HAP-1 (cell line): ENCODE measurements around the gene SYNE4.
"Not testable (repeated sequence)": the region's sequence is repeated elsewhere in the genome, so short reads cannot be mapped to it uniquely, and the experiment has no call there.

Experiments used
- DNase-seq, 2 experiments: peaks; one replicate each; pipeline ENCODE4 v3.0.0-alpha.2; 2016 to 2020; ENCODE audit warnings: low spot score in 2 of 2
- H3K27me3 ChIP-seq: fragments of 250-450 bp; sonication (Bioruptor Pico); 2 replicates; pipeline ENCODE4 v1.5.1; 2020; ENCODE audit warnings: low read depth, mild to moderate bottlenecking, moderate library complexity
- H3K36me3 ChIP-seq: fragments of 250-450 bp; sonication (Bioruptor Pico); replicated peaks from 2 replicates; pipeline ENCODE4 v1.5.1; 2020; ENCODE audit warnings: mild to moderate bottlenecking
- H3K4me1 ChIP-seq: fragments of 250-450 bp; sonication (Bioruptor Pico); 2 replicates; pipeline ENCODE4 v1.5.1; 2020; ENCODE audit warnings: mild to moderate bottlenecking
- H3K4me3 ChIP-seq: fragments of 250-450 bp; sonication (Bioruptor Pico); 2 replicates; pipeline ENCODE4 v1.5.1; 2020; ENCODE audit warnings: mild to moderate bottlenecking, moderate library complexity
- H3K9me3 ChIP-seq: fragments of 250-450 bp; sonication (Bioruptor Pico); 2 replicates; pipeline ENCODE4 v1.5.1; 2020; ENCODE audit warnings: mild to moderate bottlenecking, moderate library complexity
- in situ Hi-C: fragments of 300-500 bp; cut with MboI; formaldehyde crosslinking; loops from 3 replicates; pipeline ENCODE4 v1.14.3; 2020; ENCODE audit warnings: low sequenced_read_pairs, inconsistent platforms, mixed read lengths

Gene SYNE4

GRCh38 chr19:35990771-35991730 lies 17.6 kb downstream of the SYNE4 start:
- Histone ChIP-seq H3K36me3 (no peaks in the 10 kb centered on the region), H3K27me3 (no peaks in the 10 kb centered on the region), H3K9me3 (no peaks in the 10 kb centered on the region), H3K4me3 (no peak overlapping the region), H3K4me1 (peaks cover 7% of the 10 kb centered on the region)
- no peak for DNase-seq
- in situ Hi-C loops: no loop called here

- in situ Hi-C loops: no loop called here
- Histone ChIP-seq H3K4me3 (no peak overlapping the region), H3K27me3 (no peaks in the 10 kb centered on the region), H3K36me3 (no peaks in the 10 kb centered on the region), H3K9me3 (no peaks in the 10 kb centered on the region), H3K4me1 (peaks cover 5% of the 10 kb centered on the region; the same call in 1 of the 2 replicates)
- DNase-seq: no peak
These were observed 18.5 kb downstream of the SYNE4 start for GRCh38 chr19:35990156-35990555.

- no peaks in the 10 kb centered on the region for H3K36me3 ChIP-seq
- DNase-seq: no peak
- no peaks in the 10 kb centered on the region for H3K9me3 ChIP-seq
- H3K27me3 ChIP-seq: no peaks in the 10 kb centered on the region
- peaks cover 2% of the 10 kb centered on the region; the same call in 1 of the 2 replicates for H3K4me1 ChIP-seq
- in situ Hi-C loops: no loop called here
- H3K4me3 ChIP-seq: no peak overlapping the region
These were observed 19.8 kb downstream of the SYNE4 start for GRCh38 chr19:35988824-35989223.

DNA sequence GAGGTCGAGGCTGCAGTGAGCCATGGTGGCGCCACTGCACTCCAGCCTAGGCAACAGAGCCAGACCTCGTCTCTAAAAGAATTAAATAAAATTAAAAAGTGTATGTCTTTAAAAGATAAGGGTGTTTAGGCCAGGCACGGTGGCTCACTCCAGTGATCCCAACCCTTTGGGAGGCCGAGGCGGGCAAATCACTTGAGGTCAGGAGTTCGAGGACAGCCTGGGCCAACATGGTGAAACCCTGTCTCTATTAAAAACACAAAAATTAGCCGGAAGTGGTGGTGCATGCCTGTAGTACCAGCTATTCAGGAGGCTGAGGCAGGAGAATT lies 21.1 kb downstream of the SYNE4 start:
- Histone ChIP-seq H3K9me3 (no peaks in the 10 kb centered on the region), H3K27me3 (no peaks in the 10 kb centered on the region), H3K4me3 (peak overlapping the region; percentile 31), H3K36me3 (no peaks in the 10 kb centered on the region), H3K4me1 (peaks cover 2% of the 10 kb centered on the region; the same call in 1 of the 2 replicates)
- in situ Hi-C loops: no loop called here
- no peak for DNase-seq

- H3K4me1 ChIP-seq: peaks cover 2% of the 10 kb centered on the region; the same call in 1 of the 2 replicates
- in situ Hi-C loops: no loop called here
- H3K9me3 ChIP-seq: no peaks in the 10 kb centered on the region
- H3K4me3 ChIP-seq: peak overlapping the region; percentile 31
- no peaks in the 10 kb centered on the region for H3K36me3 ChIP-seq
- peak; percentile 47 to 79 for DNase-seq
- H3K27me3 ChIP-seq: no peaks in the 10 kb centered on the region
These were observed 21.7 kb downstream of the SYNE4 start for GRCh38 chr19:35986664-35987570.

GRCh38 chr19:35986111-35986510 lies 22.5 kb downstream of the SYNE4 start:
- Histone ChIP-seq H3K27me3 (no peaks in the 10 kb centered on the region), H3K4me3 (no peak overlapping the region), H3K36me3 (no peaks in the 10 kb centered on the region), H3K4me1 (peaks cover 2% of the 10 kb centered on the region; the same call in 1 of the 2 replicates), H3K9me3 (no peaks in the 10 kb centered on the region)
- DNase-seq: no peak
- in situ Hi-C loops: no loop called here

DNA sequence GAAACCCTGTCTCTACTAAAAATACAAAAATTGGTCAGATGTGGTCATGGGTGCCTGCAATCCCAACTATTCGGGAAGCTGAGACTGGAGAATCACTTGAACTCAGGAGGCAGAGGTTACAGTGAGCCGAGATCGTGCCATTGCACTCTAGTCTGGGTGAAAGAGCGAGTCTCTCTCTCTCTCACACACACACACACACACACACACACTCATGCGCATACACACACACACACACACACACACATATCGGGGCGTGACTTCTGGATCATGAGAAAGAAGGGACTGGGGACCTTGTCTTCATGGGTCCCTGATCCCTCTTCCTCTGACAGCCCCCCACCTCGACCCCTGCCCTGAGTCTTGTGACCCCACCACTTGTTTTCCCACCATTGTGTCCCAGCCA lies 25.4 kb downstream of the SYNE4 start:
- H3K27me3 ChIP-seq: no peaks in the 10 kb centered on the region
- no peaks in the 10 kb centered on the region for H3K36me3 ChIP-seq
- DNase-seq: no peak

GRCh38 chr19:35980997-35981396 lies 27.6 kb downstream of the SYNE4 start:
- H3K4me1 ChIP-seq, DNase-seq, H3K4me3 ChIP-seq, H3K36me3 ChIP-seq, H3K9me3 ChIP-seq, H3K27me3 ChIP-seq, in situ Hi-C loops: not testable (repeated sequence)

More for the DNA sequence above, 25.4 kb downstream of the SYNE4 start:
- Histone ChIP-seq H3K9me3 (no peaks in the 10 kb centered on the region), H3K4me1 (peaks cover 2% of the 10 kb centered on the region; the same call in 1 of the 2 replicates), H3K4me3 (no peak overlapping the region)
- in situ Hi-C loops: no loop called here

DNA sequence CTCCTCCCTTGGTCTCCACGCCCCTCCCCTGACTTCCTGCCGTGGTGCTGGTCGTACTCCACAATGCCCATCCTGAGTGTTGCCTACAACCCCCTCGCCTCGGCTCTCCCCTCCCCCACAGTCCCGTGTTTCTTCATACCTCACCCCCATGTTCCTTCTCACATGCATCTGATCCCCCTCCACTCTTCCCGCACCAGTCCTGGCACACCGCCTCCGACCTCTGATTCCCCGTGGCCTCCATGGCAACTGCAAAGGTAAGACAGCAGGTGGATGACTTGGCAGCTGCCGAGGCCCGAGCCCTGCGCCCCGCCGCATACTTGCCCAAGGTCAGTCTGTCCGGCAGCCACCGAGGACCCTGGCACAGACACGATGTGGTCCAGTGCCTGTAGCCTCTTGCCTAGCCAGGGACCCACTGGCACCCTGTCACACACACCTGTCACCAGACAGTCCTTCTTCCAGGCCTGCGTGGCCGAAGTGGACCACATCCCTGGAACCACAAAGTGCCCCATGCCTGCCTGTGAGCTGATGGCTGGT lies 29.7 kb downstream of the SYNE4 start:
- DNase-seq: no peak
- no peaks in the 10 kb centered on the region for H3K36me3 ChIP-seq
- in situ Hi-C loops: no loop called here
- H3K9me3 ChIP-seq: no peaks in the 10 kb centered on the region
- H3K27me3 ChIP-seq: peaks cover 2% of the 10 kb centered on the region; the same call in 1 of the 2 replicates
- no peak overlapping the region for H3K4me3 ChIP-seq
- no peaks in the 10 kb centered on the region for H3K4me1 ChIP-seq

DNA sequence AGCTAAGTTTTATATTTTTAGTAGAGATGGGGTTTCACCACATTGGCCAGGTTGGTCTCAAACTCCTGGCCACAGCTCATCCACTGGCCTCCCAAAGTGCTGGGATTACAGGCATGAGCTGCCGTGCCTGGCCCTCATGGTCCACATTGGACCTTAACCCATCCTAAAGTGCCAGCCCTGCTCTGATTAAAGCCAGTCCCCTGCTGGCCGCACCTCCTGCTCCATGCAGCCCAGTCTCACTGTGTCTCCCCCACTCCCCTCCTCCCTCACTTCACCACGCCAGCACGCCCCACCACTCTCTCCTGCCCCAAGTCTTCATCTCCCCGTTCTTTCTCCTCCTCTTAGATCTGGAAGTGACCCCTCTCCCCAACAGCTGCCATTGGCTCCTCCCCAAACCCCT lies 30.3 kb downstream of the SYNE4 start:
- no peaks in the 10 kb centered on the region for H3K36me3 ChIP-seq
- in situ Hi-C loops: no loop called here
- no peak overlapping the region for H3K4me3 ChIP-seq
- DNase-seq: no peak
- no peaks in the 10 kb centered on the region for H3K4me1 ChIP-seq
- peaks cover 2% of the 10 kb centered on the region; the same call in 1 of the 2 replicates for H3K27me3 ChIP-seq
- H3K9me3 ChIP-seq: no peaks in the 10 kb centered on the region

DNA sequence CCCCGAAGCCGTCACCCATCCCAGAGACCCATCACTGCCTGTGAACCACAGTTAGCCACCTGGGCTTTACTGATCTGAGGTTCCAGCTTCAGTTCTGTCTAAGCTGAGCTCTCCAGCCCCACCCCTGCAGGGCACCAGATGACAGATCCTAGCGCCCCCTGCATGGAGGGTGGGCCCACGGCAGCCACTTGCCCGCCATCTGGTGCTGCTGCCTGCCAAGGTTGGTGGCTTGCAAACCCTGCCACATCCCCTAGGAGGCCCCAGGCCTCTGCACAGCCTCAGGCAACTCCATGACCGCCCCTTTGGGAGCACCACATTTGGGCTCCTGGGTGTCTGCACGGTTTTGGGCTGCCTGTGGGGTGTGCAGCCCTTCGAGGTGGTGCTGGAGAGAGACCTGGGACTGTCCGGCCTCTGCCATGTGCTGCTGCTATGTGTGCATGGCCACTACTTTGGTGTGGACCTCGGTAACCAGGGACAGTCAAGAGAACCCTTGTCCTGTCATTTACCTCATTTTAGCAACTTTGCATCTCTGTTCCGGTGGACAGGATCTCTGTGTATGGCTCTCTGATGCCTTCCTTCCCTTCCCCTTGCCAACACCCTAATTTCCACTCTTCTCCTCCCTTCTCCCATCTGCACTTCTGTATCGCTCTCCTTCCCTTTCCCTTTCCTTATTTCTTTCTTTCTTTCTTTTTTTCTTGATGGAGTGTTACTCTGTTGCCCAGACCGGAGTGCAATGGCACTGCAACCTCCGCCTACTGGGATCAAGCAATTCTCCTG lies 31.0 kb downstream of the SYNE4 start:
- H3K4me1 ChIP-seq: no peaks in the 10 kb centered on the region
- H3K9me3 ChIP-seq: no peaks in the 10 kb centered on the region
- in situ Hi-C loops: no loop called here
- H3K4me3 ChIP-seq: no peak overlapping the region
- DNase-seq: peak in 1 of 2 experiments; percentile 68
- peaks cover 2% of the 10 kb centered on the region; the same call in 1 of the 2 replicates for H3K27me3 ChIP-seq
- no peaks in the 10 kb centered on the region for H3K36me3 ChIP-seq

DNA sequence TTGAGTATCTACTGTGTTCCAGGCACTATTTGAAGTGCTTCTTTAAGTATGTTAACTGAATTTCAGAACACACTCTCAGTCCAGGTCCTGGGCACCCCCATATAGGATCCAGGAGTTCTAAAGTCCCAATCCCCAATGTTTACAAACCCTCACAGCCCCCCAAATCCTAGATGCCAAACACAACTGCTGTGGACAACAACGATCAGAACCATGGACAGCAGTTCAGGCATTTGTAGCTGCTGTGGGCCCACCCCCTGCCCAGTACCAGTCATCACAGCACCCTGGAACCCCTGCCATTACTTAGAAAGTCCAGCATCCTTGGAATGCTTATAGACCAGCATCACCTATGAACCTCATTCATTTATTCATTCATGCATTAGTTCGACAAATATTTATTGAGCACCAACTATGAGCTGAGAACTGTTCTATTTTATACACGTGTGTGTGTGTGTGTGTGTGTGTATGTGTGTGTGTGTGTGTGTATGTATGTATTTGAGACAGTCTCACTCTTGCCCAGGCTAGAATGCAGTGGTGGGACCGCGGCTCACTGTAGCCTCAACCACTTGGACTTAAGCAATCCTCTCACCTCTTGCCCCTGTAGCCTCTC lies 32.9 kb downstream of the SYNE4 start:
- Histone ChIP-seq H3K4me1 (no peaks in the 10 kb centered on the region), H3K36me3 (no peaks in the 10 kb centered on the region), H3K9me3 (no peaks in the 10 kb centered on the region), H3K27me3 (peaks cover 2% of the 10 kb centered on the region; the same call in 1 of the 2 replicates), H3K4me3 (no peak overlapping the region)
- DNase-seq: peak; percentile 33 to 53
- in situ Hi-C loops: no loop called here

- Histone ChIP-seq H3K4me1 (no peaks in the 10 kb centered on the region), H3K36me3 (no peaks in the 10 kb centered on the region), H3K4me3 (no peak overlapping the region), H3K27me3 (peaks cover 2% of the 10 kb centered on the region; the same call in 1 of the 2 replicates), H3K9me3 (no peaks in the 10 kb centered on the region)
- no peak for DNase-seq
- in situ Hi-C loops: no loop called here
These were observed 35.1 kb downstream of the SYNE4 start for GRCh38 chr19:35973487-35973886.
